HCT116 (cell line): ENCODE measurements around the gene MAP7D1. TPM values are rescaled to one million over a fixed set of nuclear protein-coding genes. Genes with fewer than 3 reads are reported as not detected.

Experiments used
- ATAC-seq: fragments of 200-7000 bp; cut with Tn5 transposase; 2 replicates; pipeline ENCODE4 v1.9.1; 2020; ENCODE audit warnings: mild to moderate bottlenecking, moderate library complexity
- BruUV-seq: library from RNA; stranded (reverse); fragments of 400-500 nt; replicated peaks from 2 replicates; lab custom pipeline; 2021; lab: Mats Ljungman, UMichigan
- CTCF ChIA-PET: fragments of 300-600 bp; sonication (Branson Sonifier 250); formaldehyde crosslinking; loops from one replicate; lab custom pipeline; 2021; ENCODE audit warnings: antibody characterized with exemption; lab: Charles Lee
- POLR2A ChIA-PET: fragments of 300-600, 350-600 bp; sonication (Branson Sonifier 250); formaldehyde crosslinking; loops from one replicate; lab custom pipeline; 2021; ENCODE audit warnings: antibody characterized with exemption; lab: Charles Lee
- RAD21 ChIA-PET, 2 experiments: fragments of 300-600 bp; sonication (Branson Sonifier 250); formaldehyde crosslinking; loops; one replicate each; lab custom pipeline; 2023; ENCODE audit warnings: low total read pairs in 2 of 2; ENCODE audit not compliant: uncharacterized antibody in 2 of 2, unreplicated experiment in 2 of 2, low non-redundant PET in 1 of 2; lab: Charles Lee
- DNase-seq: peaks from one replicate; pipeline ENCODE4 v3.0.0-alpha.2; 2010; ENCODE audit warnings: low read depth, low spot score
- H2AFZ ChIP-seq: fragments of 200-600 bp; shearing (Covaris generic), sonication (generic); 2 replicates; pipeline ENCODE4 v1.6.1; 2017; ENCODE audit warnings: low read depth, mixed run types, mixed read lengths, antibody characterized with exemption, low read length; ENCODE audit not compliant: poor library complexity, severe bottlenecking
- H3K27ac ChIP-seq: 2 replicates; pipeline ENCODE4 v1.5.1; 2012; ENCODE audit warnings: low read depth, low read length
- H3K27me3 ChIP-seq: fragments of 200-600 bp; sonication (generic); 2 replicates; pipeline ENCODE4 v1.6.1; 2016; ENCODE audit warnings: mixed run types, low read length, mixed read lengths; ENCODE audit not compliant: insufficient read depth
- H3K36me3 ChIP-seq, 2 experiments: fragments of 200-500 bp in 1 of 2; fragments of 200-600 bp in 1 of 2; sonication (Bioruptor generic) in 1 of 2; sonication (generic) in 1 of 2; 2 replicates each; pipeline versions ENCODE4 v1.5.1 to v1.6.1; 2014 to 2016; ENCODE audit warnings: low read length in 2 of 2, inconsistent platforms in 1 of 2, mixed read lengths in 1 of 2, mixed run types in 1 of 2; ENCODE audit not compliant: insufficient read depth in 2 of 2, control insufficient read depth in 1 of 2
- H3K4me1 ChIP-seq, 2 experiments: fragments of 200-600 bp in 1 of 2; sonication (generic) in 1 of 2; 2 replicates each; pipeline versions ENCODE4 v1.5.1 to v1.6.1; 2012 to 2017; ENCODE audit warnings: low read length in 2 of 2, inconsistent platforms in 1 of 2, mild to moderate bottlenecking in 1 of 2, mixed read lengths in 1 of 2, mixed run types in 1 of 2, moderate library complexity in 1 of 2; ENCODE audit not compliant: insufficient read depth in 2 of 2, control insufficient read depth in 1 of 2
- H3K4me2 ChIP-seq: fragments of 200-600 bp; sonication (generic); 2 replicates; pipeline ENCODE4 v1.6.1; 2017; ENCODE audit warnings: mixed run types, low read length, mixed read lengths
- H3K4me3 ChIP-seq, 2 experiments: fragments of 200-600 bp in 1 of 2; sonication (generic) in 1 of 2; replicated peaks in 1 of 2; 2 replicates each; pipeline ENCODE4 v1.5.1; 2011 to 2016; ENCODE audit warnings: low read length in 2 of 2, control low read depth in 1 of 2, low read depth in 1 of 2, mild to moderate bottlenecking in 1 of 2, mixed read lengths in 1 of 2, mixed run types in 1 of 2
- H3K79me2 ChIP-seq: fragments of 200-600 bp; sonication (generic); 2 replicates; pipeline ENCODE4 v1.6.1; 2017; ENCODE audit warnings: mild to moderate bottlenecking, mixed run types, low read length, moderate library complexity, mixed read lengths; ENCODE audit not compliant: insufficient read depth
- H3K9ac ChIP-seq: fragments of 200-600 bp; sonication (generic); 2 replicates; pipeline ENCODE4 v1.6.1; 2016; ENCODE audit warnings: low read length, mixed read lengths
- H3K9me2 ChIP-seq: fragments of 200-600 bp; sonication (generic), shearing (Covaris generic); 2 replicates; pipeline ENCODE4 v1.6.1; 2017; ENCODE audit warnings: mixed run types, mild to moderate bottlenecking, moderate library complexity; ENCODE audit not compliant: insufficient read depth
- H3K9me3 ChIP-seq, 2 experiments: fragments of 200-500 bp in 1 of 2; fragments of 200-600 bp in 1 of 2; sonication (Bioruptor generic) in 1 of 2; sonication (generic) in 1 of 2; 2 replicates each; pipeline ENCODE4 v1.6.1; 2014 to 2017; ENCODE audit warnings: low read length in 2 of 2, mixed read lengths in 2 of 2, inconsistent platforms in 1 of 2, low read depth in 1 of 2, mild to moderate bottlenecking in 1 of 2, mixed run types in 1 of 2, moderate library complexity in 1 of 2; ENCODE audit not compliant: control insufficient read depth in 1 of 2, insufficient read depth in 1 of 2
- H4K20me1 ChIP-seq: fragments of 200-600 bp; sonication (generic), shearing (Covaris generic); 2 replicates; pipeline ENCODE4 v1.6.1; 2017; ENCODE audit warnings: mixed run types, mild to moderate bottlenecking, moderate library complexity; ENCODE audit not compliant: insufficient read depth
- EZH2 ChIP-seq: fragments of 200-600 bp; sonication (generic); IDR thresholded peaks from 2 replicates; pipeline ENCODE4 v1.6.1; 2017; ENCODE audit warnings: antibody characterized with exemption, mixed run types
- JUND ChIP-seq: IDR thresholded peaks from 2 replicates; pipeline ENCODE4 v1.6.1; 2012
- RAD21 ChIP-seq: IDR thresholded peaks from 2 replicates; pipeline ENCODE4 v1.6.1; 2012; ENCODE audit warnings: low read depth, mild to moderate bottlenecking
- SP1 ChIP-seq: IDR thresholded peaks from 2 replicates; pipeline ENCODE4 v1.6.1; 2012; ENCODE audit warnings: low read depth
- TCF7L2 ChIP-seq: IDR thresholded peaks from 2 replicates; pipeline ENCODE4 v1.7.0; 2011; ENCODE audit warnings: borderline replicate concordance, inconsistent platforms; ENCODE audit not compliant: insufficient read depth, insufficient read length; ENCODE audit errors: extremely low read depth
- ZFX ChIP-seq: fragments of 450-650 bp; IDR thresholded peaks from 2 replicates; pipeline ENCODE4 v1.6.1; 2017
- ZNF274 ChIP-seq: fragments of 200-500 bp; sonication (Bioruptor generic); IDR thresholded peaks from 2 replicates; pipeline ENCODE4 v1.6.1; 2014; ENCODE audit warnings: mild to moderate bottlenecking, low read depth, low read length, inconsistent platforms
- intact Hi-C: fragments of 100-400 bp; cut with micrococcal nuclease; formaldehyde crosslinking; loops from 2 replicates; pipeline ENCODE4 v1.10.0; 2022
- total RNA-seq: library from RNA; stranded (reverse); gene quantifications from one replicate; pipeline ENCODE4 v1.2.1, GENCODE V29; 2021; ENCODE audit not compliant: unreplicated experiment
- TF ChIP-seq, protein P1 (sequence below): IDR thresholded peaks from 2 replicates; pipeline ENCODE4 v1.6.1; 2012; ENCODE audit warnings: low read depth

The MAP7D1 gene
- total RNA-seq, 1 experiment from 2014 or later = 71.8 TPM

GRCh38 chr1:36133484-36133883, 22.5 kb upstream of the MAP7D1 start (continued):
- TF ChIP-seq, protein P1, sequence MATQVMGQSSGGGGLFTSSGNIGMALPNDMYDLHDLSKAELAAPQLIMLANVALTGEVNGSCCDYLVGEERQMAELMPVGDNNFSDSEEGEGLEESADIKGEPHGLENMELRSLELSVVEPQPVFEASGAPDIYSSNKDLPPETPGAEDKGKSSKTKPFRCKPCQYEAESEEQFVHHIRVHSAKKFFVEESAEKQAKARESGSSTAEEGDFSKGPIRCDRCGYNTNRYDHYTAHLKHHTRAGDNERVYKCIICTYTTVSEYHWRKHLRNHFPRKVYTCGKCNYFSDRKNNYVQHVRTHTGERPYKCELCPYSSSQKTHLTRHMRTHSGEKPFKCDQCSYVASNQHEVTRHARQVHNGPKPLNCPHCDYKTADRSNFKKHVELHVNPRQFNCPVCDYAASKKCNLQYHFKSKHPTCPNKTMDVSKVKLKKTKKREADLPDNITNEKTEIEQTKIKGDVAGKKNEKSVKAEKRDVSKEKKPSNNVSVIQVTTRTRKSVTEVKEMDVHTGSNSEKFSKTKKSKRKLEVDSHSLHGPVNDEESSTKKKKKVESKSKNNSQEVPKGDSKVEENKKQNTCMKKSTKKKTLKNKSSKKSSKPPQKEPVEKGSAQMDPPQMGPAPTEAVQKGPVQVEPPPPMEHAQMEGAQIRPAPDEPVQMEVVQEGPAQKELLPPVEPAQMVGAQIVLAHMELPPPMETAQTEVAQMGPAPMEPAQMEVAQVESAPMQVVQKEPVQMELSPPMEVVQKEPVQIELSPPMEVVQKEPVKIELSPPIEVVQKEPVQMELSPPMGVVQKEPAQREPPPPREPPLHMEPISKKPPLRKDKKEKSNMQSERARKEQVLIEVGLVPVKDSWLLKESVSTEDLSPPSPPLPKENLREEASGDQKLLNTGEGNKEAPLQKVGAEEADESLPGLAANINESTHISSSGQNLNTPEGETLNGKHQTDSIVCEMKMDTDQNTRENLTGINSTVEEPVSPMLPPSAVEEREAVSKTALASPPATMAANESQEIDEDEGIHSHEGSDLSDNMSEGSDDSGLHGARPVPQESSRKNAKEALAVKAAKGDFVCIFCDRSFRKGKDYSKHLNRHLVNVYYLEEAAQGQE = no peak
- TF ChIP-seq ZFX = no peak
- no peak for TF ChIP-seq RAD21
- no peak for TF ChIP-seq EZH2
- TF ChIP-seq JUND = no peak

- Histone ChIP-seq H3K4me2 (no peak overlapping the region), H3K9me3 (no peaks in the 10 kb centered on the region), H3K27me3 (no peaks in the 10 kb centered on the region), H2AFZ (no peak overlapping the region), H3K9me2 (no peaks in the 10 kb centered on the region), H3K9ac (no peak overlapping the region), H3K4me3 (no peak overlapping the region), H3K27ac (no peak overlapping the region), H3K4me1 (peaks cover 0 to 18% of the 10 kb centered on the region in 2 experiments; a peak in 2 of 4 replicates), H3K79me2 (no peaks in the 10 kb centered on the region), H4K20me1 (no peaks in the 10 kb centered on the region), H3K36me3 (peaks cover 2 to 13% of the 10 kb centered on the region in 2 experiments; a peak in 1 of 4 replicates)
- BruUV-seq = no TSS peak
- DNase-seq (no peak), ATAC-seq (no peak)
- RAD21 ChIA-PET = interaction anchor here in 1 of 2 experiments (1.0 to 1.5 kb wide), 2 partner anchors 33 to 276 kb away, joined by 3 to 16 read pairs; no protein-coding TSS in a partner anchor
- intact Hi-C loops = loop anchor here (1.0 kb wide), 1 partner anchor 34 kb away; no protein-coding TSS in a partner anchor
- CTCF ChIA-PET = interaction anchor here (1.2 to 4.3 kb wide), 7 partner anchors 10 to 38 kb away, joined by 3 to 31 read pairs (median 7); partner anchors contain the start of gene TRAPPC3
- POLR2A ChIA-PET = interaction anchor here (2.3 kb wide), 1 partner anchor 15 kb away, joined by 11 read pairs; the partner anchor contains the start of gene TRAPPC3
- no peak for TF ChIP-seq SP1
- TF ChIP-seq ZNF274 = no peak
- no peak for TF ChIP-seq EZH2
- no peak for TF ChIP-seq JUND
- TF ChIP-seq TCF7L2 = no peak
These were observed 21.9 kb upstream of the MAP7D1 start for GRCh38 chr1:36134031-36134430.
